Measurements from ENCODE around the gene DCX.

DCX gene

DNA sequence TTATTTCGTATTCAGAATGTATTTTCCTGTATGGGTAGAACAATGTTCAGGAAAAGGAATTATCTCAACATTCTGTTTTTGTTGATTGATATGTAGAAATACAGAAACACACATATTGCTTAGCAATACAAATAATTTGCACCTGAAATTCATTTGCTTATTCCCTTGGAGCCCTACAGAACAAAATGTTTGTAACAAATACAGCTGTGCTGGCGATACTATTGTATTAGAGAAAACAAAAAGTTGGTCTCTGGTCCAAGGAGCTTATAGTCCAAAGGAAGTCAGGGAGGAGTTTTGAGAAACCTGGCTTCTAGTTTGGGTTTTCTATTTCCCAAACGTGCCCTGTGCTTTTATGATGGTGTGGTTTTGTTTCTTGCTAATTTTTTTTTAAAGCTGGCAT lies 104.0 kb downstream of the DCX start:
- no peak for DNase-seq (ENCODE audit: low spot score)

DNA sequence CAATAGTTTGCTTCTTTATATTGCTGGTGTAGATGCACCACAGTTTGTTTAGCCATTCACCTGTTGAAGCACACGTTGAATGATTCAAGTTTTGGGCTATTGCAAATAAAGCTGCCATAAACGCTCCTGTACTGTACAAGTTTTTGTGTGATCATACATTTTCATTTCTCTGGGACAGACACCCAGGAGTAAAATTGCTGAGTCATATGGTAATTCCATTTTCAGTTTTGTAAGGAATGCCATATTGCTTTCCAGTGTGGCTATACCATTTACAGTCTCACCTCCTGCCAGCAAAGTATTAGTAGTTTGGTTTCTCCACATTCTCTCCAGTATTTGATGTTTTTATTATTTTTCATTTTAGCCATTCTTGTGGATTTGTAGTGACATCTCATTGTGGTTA lies 109.7 kb downstream of the DCX start:
- DNase-seq (ENCODE audit: low spot score) = no peak

DNA sequence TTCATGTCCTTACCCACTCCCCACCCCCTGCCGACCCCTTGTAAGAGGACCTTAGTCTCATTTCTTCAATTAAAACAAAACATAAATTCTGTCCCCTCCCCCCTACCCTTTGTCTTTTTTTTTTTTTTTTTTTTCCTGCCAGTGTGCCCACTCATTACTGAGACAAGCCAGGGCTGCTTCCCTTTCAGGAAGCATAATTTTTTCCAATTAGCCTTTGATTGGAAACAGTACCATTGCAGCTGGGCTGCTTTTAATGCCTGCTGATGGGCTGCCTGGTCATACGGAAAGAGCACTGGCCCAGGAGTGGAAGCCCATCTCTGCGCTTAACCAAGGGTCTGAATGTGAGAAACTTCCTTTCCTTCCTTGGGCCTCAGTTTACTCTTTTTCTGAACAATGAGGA lies 123.2 kb downstream of the DCX start:
- no peak for DNase-seq (ENCODE audit: low spot score)

DNA sequence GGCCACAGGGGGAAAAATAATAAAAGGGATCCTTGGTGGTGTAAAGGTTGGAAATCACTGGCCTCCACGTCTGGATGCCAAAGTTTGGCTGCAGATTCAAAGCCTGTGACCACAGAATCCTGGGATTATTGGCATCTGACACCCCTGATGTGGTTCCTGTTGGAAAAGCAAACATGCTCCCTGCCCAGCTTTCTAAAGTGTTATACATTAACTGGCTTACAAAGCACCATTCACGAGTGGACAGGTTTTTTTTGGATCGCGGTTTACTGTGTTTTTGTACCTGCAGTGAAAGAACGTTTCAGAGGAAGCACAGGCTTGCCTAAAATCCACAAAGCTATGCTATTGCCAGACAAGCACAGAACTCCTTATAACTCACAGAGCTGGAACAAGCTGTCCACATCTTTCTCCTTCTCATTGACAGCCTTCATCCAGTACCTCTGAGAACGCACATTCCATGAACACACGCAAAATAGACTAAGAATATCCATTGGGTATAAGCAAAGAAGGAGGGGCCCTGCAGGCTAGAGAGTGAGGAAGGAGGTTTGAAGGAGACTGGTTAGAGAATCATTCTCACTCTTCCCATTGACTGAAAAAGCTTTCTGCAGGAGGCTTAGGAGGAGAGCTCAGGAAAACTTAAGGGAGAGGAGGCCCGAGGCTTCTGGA lies 127.2 kb downstream of the DCX start:
- no peak for DNase-seq (ENCODE audit: low spot score)

DNA sequence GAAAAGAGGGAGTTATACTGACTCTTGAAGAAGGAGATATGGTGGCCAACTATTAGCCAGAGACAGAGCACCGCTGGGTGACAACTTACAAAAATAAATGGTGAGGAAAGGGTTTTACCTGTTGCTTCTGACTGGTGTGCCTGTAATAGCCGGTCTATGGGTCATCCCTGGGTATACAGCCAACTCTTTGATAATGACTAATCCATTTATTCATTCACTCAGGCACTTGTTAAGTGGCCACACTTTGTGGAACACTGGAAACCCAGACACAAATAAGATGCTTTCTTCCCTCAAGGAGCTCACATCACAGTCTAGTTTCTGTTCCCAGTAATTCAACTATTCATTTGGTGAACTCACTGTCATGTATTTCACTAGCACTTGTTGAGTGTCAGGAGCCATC lies 128.5 kb downstream of the DCX start:
- no peak for DNase-seq (ENCODE audit: low spot score)

DNA sequence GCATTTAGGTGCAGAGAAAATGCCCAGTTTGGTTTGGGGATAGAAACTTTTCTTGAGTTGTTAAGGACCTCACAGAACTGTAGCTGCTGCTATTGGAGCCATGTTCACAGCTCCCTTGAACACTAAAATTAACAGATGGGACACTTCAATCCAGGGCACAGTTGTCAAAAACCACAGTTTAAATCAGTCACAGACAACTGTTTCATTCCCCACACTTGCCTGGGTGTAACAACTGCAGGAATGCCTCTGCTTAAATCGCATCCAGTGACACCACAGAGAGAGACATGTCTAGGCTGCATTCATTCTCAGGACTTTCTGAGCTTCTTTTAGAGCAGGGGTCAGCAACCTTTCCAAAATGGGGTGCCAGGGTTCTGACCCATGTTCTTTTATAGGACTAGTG lies 129.0 kb downstream of the DCX start:
- DNase-seq (ENCODE audit: low spot score) = no peak

DNA sequence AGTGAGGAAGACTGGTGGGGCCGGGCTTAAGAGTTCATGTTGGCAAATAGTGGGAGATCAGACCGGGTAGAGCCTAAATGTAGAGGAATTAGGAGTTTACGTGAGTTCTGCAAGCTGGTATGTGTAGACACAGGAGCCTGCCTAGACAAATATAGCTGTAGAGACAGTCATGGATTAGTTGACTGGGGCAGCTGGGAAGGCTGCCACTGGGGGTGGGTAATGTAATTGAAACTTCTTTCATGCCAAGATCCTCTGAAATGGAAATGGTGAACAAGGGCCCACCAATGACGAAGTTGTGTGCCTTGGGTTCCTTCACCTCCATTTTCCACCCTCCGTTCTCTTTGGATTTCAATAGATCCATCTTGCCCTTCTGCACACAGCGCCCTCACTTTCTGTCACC lies 129.9 kb downstream of the DCX start:
- no peak for DNase-seq (ENCODE audit: low spot score)

DNA sequence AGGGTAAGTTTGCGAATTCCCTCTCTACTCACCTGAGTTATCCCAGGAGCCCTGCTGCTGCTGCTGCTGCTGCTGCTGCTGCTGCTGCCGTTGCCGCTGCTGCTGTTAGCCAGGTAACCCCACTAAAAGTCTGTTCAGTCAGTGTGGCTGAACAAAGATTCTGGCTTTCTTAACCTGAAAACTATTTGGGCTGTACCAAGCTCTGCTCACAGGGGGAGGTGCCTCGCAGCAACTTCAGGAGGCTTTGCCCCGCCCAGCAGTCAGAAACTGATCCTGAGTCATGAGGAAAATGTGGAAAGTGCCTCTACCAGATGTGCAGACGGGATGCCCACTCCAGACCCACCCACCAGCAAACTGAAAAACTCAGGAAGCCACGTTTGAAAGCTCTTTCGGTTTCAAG lies 141.7 kb downstream of the DCX start, which contains the start of gene CAPN6:
Gene CAPN6, minus strand, starts transcription at position 145 of the 400 bp plus-strand sequence. CDS start 6,547 bp downstream, outside the sequence.
- no peak for DNase-seq (ENCODE audit: low spot score)

DNA sequence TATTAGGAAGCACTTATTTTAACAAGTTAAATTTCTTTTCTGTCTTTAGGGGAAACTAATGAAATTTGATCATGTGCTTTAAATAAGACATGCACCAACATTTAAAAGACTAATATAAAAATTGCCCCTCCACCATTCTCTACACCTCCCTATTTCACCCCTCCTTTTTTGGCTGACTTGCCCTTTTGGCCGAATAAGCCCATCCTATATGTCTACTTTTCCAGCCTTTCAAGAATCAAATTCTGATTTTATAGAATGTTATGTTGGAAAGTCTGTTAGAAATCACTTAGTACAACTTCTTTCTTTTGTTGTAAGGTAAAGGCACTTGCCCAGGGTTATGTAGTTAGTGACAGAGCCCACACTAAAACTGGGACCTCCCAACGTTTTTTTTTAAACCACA lies 143.5 kb downstream of the DCX start:
- DNase-seq (ENCODE audit: low spot score) = no peak

DNA sequence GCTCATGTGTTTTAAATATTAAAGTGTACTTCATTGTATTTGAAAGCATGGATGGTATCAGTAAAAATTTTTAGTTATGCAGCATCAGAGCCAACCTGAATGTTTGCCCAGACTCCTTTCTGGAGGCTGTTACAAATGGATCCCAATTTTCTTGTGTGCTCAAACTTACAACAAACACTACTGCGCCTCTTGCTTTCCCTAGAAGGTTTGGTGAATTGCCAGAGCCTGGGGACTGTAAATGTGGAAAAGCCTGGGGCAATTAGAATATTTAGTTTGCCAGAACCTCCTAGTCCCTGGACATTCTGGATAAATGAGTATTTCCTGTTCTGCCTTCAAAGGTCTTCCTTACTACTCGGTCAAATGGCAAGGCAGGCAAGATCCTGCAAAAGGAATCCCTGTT lies 146.5 kb downstream of the DCX start:
- no peak for DNase-seq (ENCODE audit: low spot score)

DNA sequence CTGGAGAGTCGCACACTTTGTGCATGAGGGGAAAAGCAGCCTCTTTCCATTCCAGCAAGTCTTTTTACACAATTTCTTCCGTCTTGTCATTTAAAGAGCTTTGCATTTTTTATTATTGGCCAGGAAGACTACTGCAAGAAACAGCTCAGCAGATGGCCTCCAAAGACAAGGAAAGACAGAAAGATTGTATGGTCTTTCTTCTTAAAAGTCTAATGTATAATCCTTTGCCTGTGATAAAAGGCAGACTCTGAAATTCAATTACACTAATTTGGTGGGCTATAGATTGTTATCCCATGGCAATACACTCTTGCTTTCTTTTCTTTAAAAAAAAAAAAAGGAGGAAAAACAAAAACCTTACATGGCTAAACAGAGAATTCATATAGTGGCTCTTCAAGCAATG lies 147.6 kb downstream of the DCX start:
- no peak for DNase-seq (ENCODE audit: low spot score)

DNA sequence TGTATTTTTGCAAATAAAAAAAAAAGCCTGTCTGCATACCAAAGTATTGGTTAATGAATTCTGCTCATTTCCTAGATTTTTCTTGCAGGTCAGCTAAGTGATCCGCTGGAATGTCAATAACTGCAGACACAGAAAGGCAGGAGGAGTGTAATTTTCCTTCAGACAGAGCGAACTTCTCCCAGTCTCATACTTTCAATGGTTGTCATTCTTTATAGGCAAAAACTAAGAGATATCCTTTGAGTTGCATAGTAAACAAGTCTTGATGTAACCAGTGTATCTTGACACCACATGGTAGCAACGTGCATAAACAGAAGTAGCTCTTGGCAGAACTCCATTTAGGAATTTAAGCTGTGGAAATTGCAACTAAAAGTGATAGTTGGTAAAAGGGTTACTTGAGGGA lies 149.9 kb downstream of the DCX start:
- no peak for DNase-seq (ENCODE audit: low spot score)

DNA sequence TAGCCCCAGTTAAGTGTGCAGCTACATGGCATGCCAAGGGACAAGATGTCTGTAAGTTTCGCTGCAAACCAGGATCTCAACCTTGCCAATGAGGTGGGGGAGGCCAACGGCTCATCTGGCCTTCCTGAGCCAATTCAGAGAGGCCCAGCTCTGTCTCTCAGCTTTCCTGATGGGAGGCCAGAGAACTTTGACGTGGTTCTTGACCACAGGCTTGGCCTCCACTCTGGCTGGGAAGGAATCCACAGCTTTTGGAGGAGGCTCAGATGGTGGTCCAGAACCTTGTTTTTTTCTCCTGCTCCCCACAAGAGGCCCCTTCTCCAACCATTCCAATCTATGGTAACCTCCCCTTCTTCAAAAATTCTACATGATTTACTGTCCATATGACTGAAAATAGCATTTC lies 151.5 kb downstream of the DCX start:
- DNase-seq (ENCODE audit: low spot score) = no peak

DNA sequence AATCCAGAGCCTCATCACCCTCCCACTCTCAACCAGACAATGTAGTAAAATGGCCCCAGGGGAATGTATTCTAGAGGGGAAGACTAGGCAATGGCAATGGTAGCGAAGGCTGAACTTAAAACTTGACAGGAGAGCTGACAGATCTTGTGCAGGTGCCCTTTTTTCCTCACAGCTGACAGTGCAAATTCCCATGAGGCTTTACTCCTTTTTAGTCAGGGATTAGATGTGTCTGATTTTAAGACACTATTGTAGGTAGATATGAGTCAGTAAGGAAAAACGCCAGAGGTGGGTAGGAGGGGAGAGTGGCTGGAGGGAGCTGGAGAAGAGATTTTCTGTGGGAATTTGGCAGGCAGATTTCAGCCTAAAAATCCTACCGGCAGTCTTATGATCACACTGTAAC lies 152.4 kb downstream of the DCX start:
- DNase-seq (ENCODE audit: low spot score) = no peak

DNA sequence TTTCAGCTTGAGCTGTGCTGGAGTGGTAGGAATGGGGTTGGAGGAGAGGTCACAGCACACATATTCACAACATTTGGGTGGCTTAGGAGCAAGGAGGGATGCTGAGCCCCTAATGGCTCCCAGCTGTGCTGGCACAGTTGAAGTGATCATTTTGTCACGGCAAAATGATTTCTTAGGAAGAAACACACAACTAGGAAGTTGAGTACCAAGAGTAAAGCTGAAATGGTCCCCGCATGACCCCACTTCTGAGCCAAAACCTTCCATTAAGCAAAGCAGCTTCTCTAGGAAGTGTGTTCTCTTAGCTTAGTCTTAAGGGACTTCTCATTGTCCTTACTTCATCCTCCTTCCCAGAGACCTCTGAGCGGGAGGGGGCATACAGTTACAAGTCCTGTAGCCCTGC lies 154.3 kb downstream of the DCX start:
- no peak for DNase-seq (ENCODE audit: low spot score)

DNA sequence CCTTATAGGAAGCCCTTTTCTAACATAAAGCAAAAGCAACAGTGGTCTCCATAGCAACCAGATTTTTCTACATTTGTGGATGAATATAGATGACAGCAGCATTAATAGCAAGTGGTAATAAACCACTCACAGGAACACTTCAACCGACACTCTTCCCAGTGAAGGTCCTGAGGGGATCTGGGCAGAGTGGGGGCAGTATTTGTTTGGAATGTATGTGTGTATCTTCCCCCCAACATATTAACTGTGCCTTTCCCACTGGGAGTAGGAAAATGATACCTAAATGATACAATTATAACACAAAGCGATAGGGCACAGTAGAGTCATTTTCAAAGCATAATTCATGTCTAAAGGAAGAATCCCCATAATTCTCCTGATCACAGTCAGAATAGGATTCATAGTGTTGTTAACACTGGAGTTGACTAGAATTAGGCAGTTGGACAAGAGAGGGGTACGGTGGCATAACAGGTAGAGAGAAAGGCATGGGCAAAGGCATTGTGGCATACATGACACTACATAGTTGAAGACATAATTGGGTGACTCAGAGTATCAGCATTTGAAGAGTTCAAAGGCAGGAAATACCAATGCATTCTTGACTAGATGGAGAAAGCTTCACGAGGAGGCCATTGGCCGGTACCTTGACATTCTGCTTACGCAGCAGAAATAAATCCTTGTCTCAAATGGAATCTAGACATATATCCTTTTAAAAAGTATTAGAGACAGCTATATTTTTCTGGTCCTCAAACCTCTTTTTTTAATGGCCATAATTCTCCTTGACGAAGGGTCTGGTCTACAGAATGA lies 156.9 kb downstream of the DCX start:
- DNase-seq (ENCODE audit: low spot score) = no peak

DNA sequence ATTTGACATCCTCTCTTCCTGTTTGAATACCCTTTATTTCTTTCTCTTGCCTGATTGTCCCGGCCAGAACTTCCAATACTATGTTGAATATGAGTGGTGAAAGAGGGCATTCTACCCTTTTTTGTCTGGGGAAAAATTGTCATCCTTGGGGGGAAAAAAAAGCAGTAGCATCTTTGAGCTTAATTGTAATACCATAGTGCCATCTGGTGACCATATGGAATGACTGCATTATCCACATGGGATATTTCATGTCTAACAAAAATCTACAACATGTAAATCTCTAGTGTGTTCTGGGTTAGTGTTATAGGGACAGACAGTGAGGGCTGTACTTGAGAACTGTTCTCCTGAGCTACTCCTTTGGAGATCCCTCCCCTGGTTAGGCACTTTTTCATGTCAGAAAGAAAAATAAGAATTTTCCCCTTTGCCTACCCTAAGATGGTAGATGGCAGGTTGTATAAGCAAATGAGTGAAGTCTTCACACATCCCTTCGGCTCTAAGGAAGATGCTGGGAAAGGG lies 167.7 kb downstream of the DCX start:
- peak; percentile 2 for DNase-seq (ENCODE audit: low spot score)
